Vagina (tissue), 2 donors: ENCODE results near the gene LRTM1.

Source experiments
- POLR2A ChIP-seq, 2 donors: fragments of 450-650 bp; IDR thresholded peaks; one replicate each; pipeline ENCODE4 v1.6.1; 2017; ENCODE audit warnings: antibody characterized with exemption in 2 of 2, mild to moderate bottlenecking in 2 of 2, moderate library complexity in 2 of 2
- POLR2AphosphoS5 ChIP-seq, 2 donors: sonication (generic); formaldehyde crosslinking; IDR thresholded peaks; one replicate each; pipeline ENCODE4 v1.9.0; 2017; ENCODE audit warnings: antibody characterized with exemption in 2 of 2, mild to moderate bottlenecking in 2 of 2, low read depth in 1 of 2; ENCODE audit not compliant: insufficient read depth in 1 of 2

DNA sequence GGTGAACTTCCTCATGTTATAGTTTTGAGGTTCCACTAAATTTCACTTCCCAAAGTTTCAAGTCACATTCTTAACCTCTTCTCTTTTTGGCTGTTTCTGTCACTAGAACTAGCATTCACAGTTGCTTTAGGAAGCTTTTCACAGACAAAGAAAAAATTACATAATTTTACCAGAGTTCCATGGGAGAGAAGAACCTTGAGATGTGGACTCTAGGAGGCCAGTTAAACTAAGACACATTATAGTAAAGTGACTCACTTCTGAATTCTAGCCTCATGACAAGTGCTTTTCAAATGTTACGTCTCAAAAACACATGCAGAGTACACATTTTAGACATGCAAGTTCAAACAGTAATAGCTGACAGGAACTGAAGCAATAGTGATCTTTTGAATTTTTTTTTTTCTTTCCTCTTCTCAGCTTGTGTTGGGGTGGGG is 39.9 kb upstream of the LRTM1 start:
- TF ChIP-seq POLR2A (IDR thresholded peaks at IDR 0.05) (no peak), POLR2AphosphoS5 (IDR thresholded peaks at IDR 0.05; ENCODE audit: insufficient read depth in 1 of 2, low read depth in 1 of 2) (no peak)
